Stromal cell of bone marrow (primary cell): ENCODE measurements around the gene BAIAP3.

Source experiments
- DNase-seq: peaks from one replicate; pipeline ENCODE4 v3.0.0-alpha.2; 2012; ENCODE audit warnings: low read depth

BAIAP3 gene

GRCh38 chr16:1394367-1394951 is 61.0 kb downstream of the BAIAP3 start:
- DNase-seq: no peak

GRCh38 chr16:1395444-1396031 is 62.1 kb downstream of the BAIAP3 start:
- no peak for DNase-seq

GRCh38 chr16:1397779-1398178 is 64.3 kb downstream of the BAIAP3 start:
- no peak for DNase-seq

GRCh38 chr16:1398351-1398750 is 64.9 kb downstream of the BAIAP3 start:
- DNase-seq: no peak
